Right atrium auricular region (tissue), 2 donors: ENCODE results near the gene EPHA6. TPM values are rescaled to one million over a fixed set of nuclear protein-coding genes. Genes with fewer than 3 reads are reported as not detected.

Experiments
- DNase-seq: peaks from one replicate; pipeline ENCODE4 v3.0.0-alpha.2; 2019; ENCODE audit warnings: low spot score
- H3K27ac ChIP-seq, 2 donors: fragments of 200-600 bp; sonication (generic); 1 replicate in 1 of 2; 2 replicates in 1 of 2; pipeline ENCODE4 v1.5.1; 2016 to 2019
- H3K27me3 ChIP-seq, 2 donors: fragments of 200-600 bp; sonication (generic); one replicate each; pipeline versions ENCODE4 v1.5.1 to v1.6.0; 2017 to 2019
- H3K36me3 ChIP-seq: fragments of 200-600 bp; sonication (generic); one replicate; pipeline ENCODE4 v1.5.1; 2016
- H3K4me1 ChIP-seq, 2 donors: fragments of 200-600 bp; sonication (generic); one replicate each; pipeline versions ENCODE4 v1.5.1 to v1.6.0; 2017 to 2019
- H3K4me3 ChIP-seq, 2 donors: fragments of 200-600 bp; sonication (generic); 1 replicate in 1 of 2; 2 replicates in 1 of 2; pipeline ENCODE4 v1.5.1; 2017 to 2019; ENCODE audit warnings: mild to moderate bottlenecking in 1 of 2, moderate library complexity in 1 of 2
- H3K9me3 ChIP-seq, 2 donors: fragments of 200-600 bp; sonication (generic); one replicate each; pipeline ENCODE4 v1.5.1; 2019
- total RNA-seq, 2 donors: library from RNA; depleted of rRNA; stranded (reverse); fragments of >200 nt; gene quantifications; one replicate each; pipeline ENCODE4 v1.1.0, GENCODE V29; 2016
- TF ChIP-seq, protein P1 (sequence below), 2 donors: fragments of 200-600 bp; sonication (generic); IDR thresholded peaks; one replicate each; pipeline ENCODE4 v1.5.1; 2019; ENCODE audit warnings: antibody characterized with exemption in 2 of 2

EPHA6 gene
- total RNA-seq, 2 donors from 2014 or later: 0.22 to 0.35 TPM

DNA sequence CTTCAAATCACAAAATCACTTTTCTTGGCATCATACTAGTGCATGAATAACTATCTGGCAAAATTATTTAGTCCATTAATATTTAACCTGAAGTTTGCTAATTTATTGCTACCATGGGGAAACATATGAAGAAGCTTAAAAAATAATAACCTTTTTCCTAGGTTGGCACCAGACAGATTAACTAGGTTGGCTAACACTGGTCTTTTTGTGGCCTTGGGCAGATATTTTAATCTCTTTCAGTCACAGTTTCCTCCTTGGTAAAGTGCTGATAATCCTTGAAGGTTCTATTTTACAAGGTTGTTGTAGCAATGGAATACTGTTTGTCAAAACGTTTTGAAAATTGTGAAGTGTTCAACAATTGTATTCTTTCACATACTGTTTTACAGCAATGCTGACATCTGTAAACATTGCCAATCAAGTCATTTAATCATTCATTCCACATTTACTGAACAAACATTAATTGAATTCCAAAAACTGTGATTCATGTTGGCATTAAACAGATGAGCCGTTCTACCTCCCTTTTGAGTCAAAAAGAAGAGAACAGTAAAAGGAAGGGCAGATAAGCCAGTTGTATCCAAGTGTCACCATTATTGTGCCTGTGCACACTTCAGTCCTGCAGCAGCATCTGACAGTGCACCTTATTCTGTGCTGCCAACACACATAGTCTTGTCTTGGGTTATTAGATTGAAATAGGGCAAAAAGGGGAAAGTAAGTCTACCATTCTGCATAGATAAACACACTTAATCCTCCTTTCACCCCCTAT, 21.9 kb downstream of the EPHA6 start:
- H3K9me3 ChIP-seq: no peaks in the 10 kb centered on the region
- H3K27ac ChIP-seq: no peak overlapping the region
- no peak for DNase-seq
- no peaks in the 10 kb centered on the region for H3K4me1 ChIP-seq
- TF ChIP-seq, protein P1, sequence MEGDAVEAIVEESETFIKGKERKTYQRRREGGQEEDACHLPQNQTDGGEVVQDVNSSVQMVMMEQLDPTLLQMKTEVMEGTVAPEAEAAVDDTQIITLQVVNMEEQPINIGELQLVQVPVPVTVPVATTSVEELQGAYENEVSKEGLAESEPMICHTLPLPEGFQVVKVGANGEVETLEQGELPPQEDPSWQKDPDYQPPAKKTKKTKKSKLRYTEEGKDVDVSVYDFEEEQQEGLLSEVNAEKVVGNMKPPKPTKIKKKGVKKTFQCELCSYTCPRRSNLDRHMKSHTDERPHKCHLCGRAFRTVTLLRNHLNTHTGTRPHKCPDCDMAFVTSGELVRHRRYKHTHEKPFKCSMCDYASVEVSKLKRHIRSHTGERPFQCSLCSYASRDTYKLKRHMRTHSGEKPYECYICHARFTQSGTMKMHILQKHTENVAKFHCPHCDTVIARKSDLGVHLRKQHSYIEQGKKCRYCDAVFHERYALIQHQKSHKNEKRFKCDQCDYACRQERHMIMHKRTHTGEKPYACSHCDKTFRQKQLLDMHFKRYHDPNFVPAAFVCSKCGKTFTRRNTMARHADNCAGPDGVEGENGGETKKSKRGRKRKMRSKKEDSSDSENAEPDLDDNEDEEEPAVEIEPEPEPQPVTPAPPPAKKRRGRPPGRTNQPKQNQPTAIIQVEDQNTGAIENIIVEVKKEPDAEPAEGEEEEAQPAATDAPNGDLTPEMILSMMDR (IDR thresholded peaks at IDR 0.05): no peak
- H3K27me3 ChIP-seq: no peaks in the 10 kb centered on the region
- no peak overlapping the region for H3K4me3 ChIP-seq
- no peaks in the 10 kb centered on the region for H3K36me3 ChIP-seq

DNA sequence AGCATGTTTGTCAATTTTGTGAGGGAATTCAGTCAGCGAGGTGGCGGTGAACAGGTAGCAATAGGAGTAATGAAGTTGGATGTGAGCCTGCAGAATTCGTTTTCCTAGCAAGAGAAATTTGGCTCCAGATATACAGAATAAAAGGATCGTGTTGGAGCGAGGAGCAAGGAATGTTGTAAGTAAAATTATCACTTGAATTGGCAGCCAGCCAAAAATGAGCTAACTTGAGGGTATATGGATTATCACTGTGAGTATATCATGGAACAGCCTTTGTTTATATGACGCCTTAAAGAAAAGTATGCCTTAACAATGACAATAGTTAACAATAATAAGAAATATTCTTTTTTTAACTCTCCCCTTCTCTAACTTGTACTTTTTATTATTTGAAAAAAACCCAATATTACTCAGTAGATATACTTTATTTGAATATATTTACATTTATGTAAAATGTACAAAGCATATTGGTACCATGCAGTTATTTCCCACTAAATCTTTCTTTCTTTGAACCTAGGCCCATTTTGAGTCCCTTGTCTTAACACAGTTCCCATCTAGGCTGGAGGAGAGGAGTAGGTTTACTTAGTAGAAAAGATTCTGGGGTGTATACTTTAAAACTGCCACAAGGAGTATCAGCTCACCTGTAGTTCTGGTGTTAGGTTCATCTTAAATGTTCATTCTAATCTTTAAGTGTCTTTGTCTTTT, 29.3 kb downstream of the EPHA6 start:
- Histone ChIP-seq H3K4me3 (no peak overlapping the region), H3K27ac (no peak overlapping the region), H3K27me3 (no peaks in the 10 kb centered on the region), H3K9me3 (no peaks in the 10 kb centered on the region), H3K36me3 (no peaks in the 10 kb centered on the region), H3K4me1 (no peaks in the 10 kb centered on the region)
- DNase-seq: no peak
- TF ChIP-seq, protein P1 (IDR thresholded peaks at IDR 0.05): no peak

DNA sequence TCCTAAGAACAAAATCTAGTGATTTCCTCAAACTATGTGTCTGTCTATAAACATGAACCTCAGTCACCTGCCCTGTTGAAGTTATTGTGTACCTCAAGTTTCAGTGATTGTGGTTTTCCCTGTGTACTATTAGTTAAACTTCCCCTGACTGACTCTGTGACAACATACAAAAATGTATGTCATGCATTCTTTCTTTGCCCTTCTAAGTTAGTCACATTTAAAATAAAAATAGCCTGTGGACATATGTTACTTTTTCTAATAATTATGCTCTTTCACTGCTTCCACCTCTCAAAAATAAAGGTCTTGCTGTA, 29.8 kb downstream of the EPHA6 start:
- H3K9me3 ChIP-seq: no peaks in the 10 kb centered on the region
- TF ChIP-seq, protein P1 (IDR thresholded peaks at IDR 0.05): no peak
- H3K27ac ChIP-seq: no peak overlapping the region
- H3K27me3 ChIP-seq: no peaks in the 10 kb centered on the region
- H3K4me3 ChIP-seq: no peak overlapping the region
- no peaks in the 10 kb centered on the region for H3K4me1 ChIP-seq
- no peak for DNase-seq
- H3K36me3 ChIP-seq: no peaks in the 10 kb centered on the region

DNA sequence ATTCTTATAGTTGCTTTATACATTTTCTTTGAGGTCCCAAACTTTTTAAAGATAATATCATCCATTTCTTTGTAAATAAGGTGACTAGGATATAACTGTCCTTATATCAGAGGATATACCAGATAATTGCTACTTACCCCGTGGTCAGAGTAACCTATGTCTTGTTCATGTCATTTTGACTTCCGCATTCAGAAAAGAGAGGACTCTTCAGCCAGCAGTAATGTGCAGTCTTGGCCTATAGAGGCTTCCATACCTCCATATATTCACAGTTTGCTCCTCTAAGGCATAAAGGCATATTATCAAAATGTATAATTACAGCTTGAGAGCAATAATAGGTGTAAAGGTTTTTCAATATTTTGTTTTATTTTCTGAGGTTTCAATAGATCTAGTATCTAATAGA, 38.5 kb downstream of the EPHA6 start:
- TF ChIP-seq, protein P1 (IDR thresholded peaks at IDR 0.05): no peak
- Histone ChIP-seq H3K9me3 (no peaks in the 10 kb centered on the region), H3K36me3 (no peaks in the 10 kb centered on the region), H3K27me3 (no peaks in the 10 kb centered on the region), H3K4me1 (no peaks in the 10 kb centered on the region), H3K27ac (no peak overlapping the region), H3K4me3 (no peak overlapping the region)
- DNase-seq: no peak

DNA sequence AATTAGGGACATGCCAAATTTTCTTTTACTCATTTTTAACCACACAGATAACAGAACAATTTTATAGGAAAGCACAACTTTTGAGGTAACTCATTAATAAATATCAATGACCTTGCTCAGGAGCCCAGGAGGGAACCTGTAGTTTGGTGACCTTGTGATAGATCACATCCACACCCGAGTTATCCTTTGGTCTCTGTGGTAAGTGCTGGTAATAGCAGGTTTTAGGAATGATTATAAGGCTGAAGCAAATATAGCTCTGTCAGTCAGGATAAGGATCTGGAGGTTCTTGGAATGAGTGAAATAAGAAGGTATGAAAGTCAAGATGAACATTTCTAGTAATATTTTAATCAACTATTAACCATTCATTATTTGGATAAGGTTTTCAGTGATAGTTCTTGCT, 46.5 kb downstream of the EPHA6 start:
- no peak for DNase-seq
- H3K27ac ChIP-seq: no peak overlapping the region

More for the DNA sequence above, 46.5 kb downstream of the EPHA6 start:
- H3K4me3 ChIP-seq: no peak overlapping the region
- TF ChIP-seq, protein P1 (IDR thresholded peaks at IDR 0.05): no peak
- H3K9me3 ChIP-seq: no peaks in the 10 kb centered on the region
- no peaks in the 10 kb centered on the region for H3K36me3 ChIP-seq
- H3K27me3 ChIP-seq: no peaks in the 10 kb centered on the region
- H3K4me1 ChIP-seq: no peaks in the 10 kb centered on the region
